Measurements from ENCODE around the gene PPM1H. TPM values are rescaled to one million over a fixed set of nuclear protein-coding genes. Genes with fewer than 3 reads are reported as not detected.

Gene PPM1H
- total RNA-seq, 4 donors from 2014 or later, result 0.83 to 3.0 (median 2.3) TPM

DNA sequence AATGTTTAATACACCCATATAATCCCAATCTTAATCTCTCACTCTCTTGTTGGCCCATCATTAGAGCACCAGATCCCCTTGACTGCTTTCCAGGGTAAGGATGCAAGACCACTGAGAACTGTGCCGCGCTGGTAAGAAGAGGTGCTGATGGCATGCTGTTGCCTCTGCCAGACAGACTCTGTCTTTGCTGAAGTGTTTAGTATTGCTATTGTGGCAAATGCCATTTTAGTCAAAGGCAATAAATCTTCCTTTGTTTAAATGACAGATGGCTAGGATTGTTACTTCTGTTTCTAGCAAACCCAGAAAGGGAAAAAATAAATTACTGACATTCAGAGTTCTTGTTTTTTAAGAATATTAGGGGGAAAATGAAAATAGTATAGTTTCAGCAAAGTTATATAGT lies 316.0 kb downstream of the PPM1H start:
- intact Hi-C loops (cut with DNase I), result no loop called here
- Histone ChIP-seq H3K27ac (replicated peaks in 1 of 4) (no peak overlapping the region), H3K9me3 (no peaks in the 10 kb centered on the region), H3K36me3 (peaks cover 0 to 6% (median 0%) of the 10 kb centered on the region in 4 donors), H3K4me1 (no peaks in the 10 kb centered on the region), H3K4me3 (no peak overlapping the region), H3K27me3 (no peaks in the 10 kb centered on the region)
- 87% methylated on average over 2 of the region's 2 CpGs for WGBS
- TF ChIP-seq POLR2AphosphoS5 (IDR thresholded peaks at IDR 0.05), result no peak
- TF ChIP-seq, protein P1, sequence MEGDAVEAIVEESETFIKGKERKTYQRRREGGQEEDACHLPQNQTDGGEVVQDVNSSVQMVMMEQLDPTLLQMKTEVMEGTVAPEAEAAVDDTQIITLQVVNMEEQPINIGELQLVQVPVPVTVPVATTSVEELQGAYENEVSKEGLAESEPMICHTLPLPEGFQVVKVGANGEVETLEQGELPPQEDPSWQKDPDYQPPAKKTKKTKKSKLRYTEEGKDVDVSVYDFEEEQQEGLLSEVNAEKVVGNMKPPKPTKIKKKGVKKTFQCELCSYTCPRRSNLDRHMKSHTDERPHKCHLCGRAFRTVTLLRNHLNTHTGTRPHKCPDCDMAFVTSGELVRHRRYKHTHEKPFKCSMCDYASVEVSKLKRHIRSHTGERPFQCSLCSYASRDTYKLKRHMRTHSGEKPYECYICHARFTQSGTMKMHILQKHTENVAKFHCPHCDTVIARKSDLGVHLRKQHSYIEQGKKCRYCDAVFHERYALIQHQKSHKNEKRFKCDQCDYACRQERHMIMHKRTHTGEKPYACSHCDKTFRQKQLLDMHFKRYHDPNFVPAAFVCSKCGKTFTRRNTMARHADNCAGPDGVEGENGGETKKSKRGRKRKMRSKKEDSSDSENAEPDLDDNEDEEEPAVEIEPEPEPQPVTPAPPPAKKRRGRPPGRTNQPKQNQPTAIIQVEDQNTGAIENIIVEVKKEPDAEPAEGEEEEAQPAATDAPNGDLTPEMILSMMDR (IDR thresholded peaks at IDR 0.05), result no peak
- TF ChIP-seq POLR2A (IDR thresholded peaks at IDR 0.05; ENCODE audit: low read depth), result no peak
- TF ChIP-seq EP300 (IDR thresholded peaks at IDR 0.05), result no peak
- DNase-seq (ENCODE audit: extremely low spot score), result no peak

DNA sequence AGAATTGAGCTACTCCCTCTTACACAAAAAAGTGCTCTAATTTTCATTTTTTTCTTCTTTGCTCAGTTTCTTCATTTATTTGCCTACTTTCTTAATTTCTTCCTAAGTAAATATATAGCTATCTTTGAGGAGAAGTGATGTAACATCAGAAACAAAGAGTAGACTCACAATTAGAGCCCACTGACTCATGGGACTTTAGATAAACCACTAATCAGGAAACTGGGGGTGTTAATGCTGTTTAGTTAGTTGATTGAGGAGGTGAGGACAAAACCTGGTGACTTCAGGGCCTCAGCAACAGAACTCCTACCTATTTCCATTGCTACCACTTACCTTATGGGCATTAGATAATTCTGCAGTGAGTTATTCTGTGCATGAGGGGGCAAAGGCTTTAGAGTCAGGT lies 316.6 kb downstream of the PPM1H start:
- DNase-seq (ENCODE audit: extremely low spot score), result no peak
- TF ChIP-seq POLR2AphosphoS5 (IDR thresholded peaks at IDR 0.05) (no peak), EP300 (IDR thresholded peaks at IDR 0.05) (no peak), POLR2A (IDR thresholded peaks at IDR 0.05; ENCODE audit: low read depth) (no peak)
- TF ChIP-seq, protein P1 (IDR thresholded peaks at IDR 0.05), result no peak
- no peak overlapping the region for H3K27ac ChIP-seq (replicated peaks in 1 of 4)

GRCh38 chr12:62613081-62613480 lies 321.9 kb downstream of the PPM1H start:
- 88% methylated on average over 1 of the region's 1 CpG for WGBS
- no peak overlapping the region for H3K4me3 ChIP-seq
- no peaks in the 10 kb centered on the region for H3K9me3 ChIP-seq
- DNase-seq (ENCODE audit: extremely low spot score), result no peak
- no peaks in the 10 kb centered on the region for H3K27me3 ChIP-seq
- no peaks in the 10 kb centered on the region for H3K4me1 ChIP-seq
- TF ChIP-seq POLR2AphosphoS5 (IDR thresholded peaks at IDR 0.05) (no peak), POLR2A (IDR thresholded peaks at IDR 0.05; ENCODE audit: low read depth) (no peak), EP300 (IDR thresholded peaks at IDR 0.05) (no peak)
- TF ChIP-seq, protein P1 (IDR thresholded peaks at IDR 0.05), result no peak
- no peak overlapping the region for H3K27ac ChIP-seq (replicated peaks in 1 of 4)
- intact Hi-C loops (cut with DNase I), result no loop called here
- H3K36me3 ChIP-seq, result peaks cover 0 to 6% (median 0%) of the 10 kb centered on the region in 4 donors

More for the DNA sequence above, 316.6 kb downstream of the PPM1H start:
- Histone ChIP-seq H3K36me3 (peaks cover 0 to 6% (median 0%) of the 10 kb centered on the region in 4 donors), H3K27me3 (no peaks in the 10 kb centered on the region), H3K4me1 (no peaks in the 10 kb centered on the region), H3K9me3 (no peaks in the 10 kb centered on the region), H3K4me3 (no peak overlapping the region)
- intact Hi-C loops (cut with DNase I), result no loop called here

- H3K9me3 ChIP-seq, result no peaks in the 10 kb centered on the region
- H3K27ac ChIP-seq (replicated peaks in 1 of 4), result no peak overlapping the region
- peaks cover 13 to 28% (median 25%) of the 10 kb centered on the region in 4 donors for H3K4me1 ChIP-seq
- no peaks in the 10 kb centered on the region for H3K36me3 ChIP-seq
- no peak for DNase-seq (ENCODE audit: extremely low spot score)
- no peak overlapping the region for H3K4me3 ChIP-seq
- TF ChIP-seq EP300 (IDR thresholded peaks at IDR 0.05) (no peak), POLR2AphosphoS5 (IDR thresholded peaks at IDR 0.05) (no peak), POLR2A (IDR thresholded peaks at IDR 0.05; ENCODE audit: low read depth) (no peak)
- TF ChIP-seq, protein P1 (IDR thresholded peaks at IDR 0.05), result no peak
- WGBS, result 94% methylated on average over 1 of the region's 1 CpG
- intact Hi-C loops (cut with DNase I), result loop anchor here (10.0 kb wide), 1 partner anchor 142 kb away; the partner anchor contains the start of gene MON2
- peaks cover 0 to 6% (median 0%) of the 10 kb centered on the region in 4 donors for H3K27me3 ChIP-seq
Measured at GRCh38 chr12:62606654-62607053, 328.3 kb downstream of the PPM1H start.

- no peak for TF ChIP-seq POLR2AphosphoS5 (IDR thresholded peaks at IDR 0.05)
- TF ChIP-seq POLR2A (IDR thresholded peaks at IDR 0.05; ENCODE audit: low read depth), result no peak
- TF ChIP-seq, protein P1 (IDR thresholded peaks at IDR 0.05), result no peak
- no peak for TF ChIP-seq EP300 (IDR thresholded peaks at IDR 0.05)
- intact Hi-C loops (cut with DNase I), result loop anchor here (2.0 to 10.0 kb wide), 2 partner anchors 141 to 187 kb away; partner anchors contain the start of gene MON2
- WGBS, result 96% methylated on average over 2 of the region's 2 CpGs
- DNase-seq (ENCODE audit: extremely low spot score), result no peak
- H3K36me3 ChIP-seq, result no peaks in the 10 kb centered on the region
- peaks cover 15 to 31% (median 28%) of the 10 kb centered on the region in 4 donors for H3K4me1 ChIP-seq
- H3K27me3 ChIP-seq, result peaks cover 0 to 6% (median 0%) of the 10 kb centered on the region in 4 donors
- no peak overlapping the region for H3K27ac ChIP-seq (replicated peaks in 1 of 4)
- H3K9me3 ChIP-seq, result no peaks in the 10 kb centered on the region
- H3K4me3 ChIP-seq, result no peak overlapping the region
Measured at GRCh38 chr12:62605981-62606380, 329.0 kb downstream of the PPM1H start.
